GM23248 (cell line): ENCODE results near the gene ZFP92. TPM values are rescaled to one million over a fixed set of nuclear protein-coding genes. Genes with fewer than 3 reads are reported as not detected.

ENCODE experiments used
- DNase-seq: peaks from one replicate; pipeline ENCODE4 v3.0.0-alpha.2; 2015
- H2AFZ ChIP-seq: fragments of 200-600 bp; sonication (generic); 2 replicates; pipeline ENCODE4 v1.6.1; 2016; ENCODE audit warnings: antibody characterized with exemption
- H3F3A ChIP-seq: fragments of 200-600 bp; sonication (generic); 2 replicates; pipeline ENCODE4 v1.6.1; 2016; ENCODE audit warnings: mild to moderate bottlenecking, antibody characterized with exemption, mixed run types; ENCODE audit not compliant: insufficient read depth
- H3K27ac ChIP-seq: fragments of 200-600 bp; sonication (generic); 2 replicates; pipeline ENCODE4 v1.5.1; 2016; ENCODE audit warnings: mild to moderate bottlenecking
- H3K27me3 ChIP-seq: fragments of 200-600 bp; sonication (generic); replicated peaks from 2 replicates; pipeline ENCODE4 v1.6.1; 2016; ENCODE audit warnings: mild to moderate bottlenecking; ENCODE audit not compliant: insufficient read depth
- H3K36me3 ChIP-seq: fragments of 200-600 bp; sonication (generic); 2 replicates; pipeline ENCODE4 v1.6.1; 2016; ENCODE audit warnings: low read depth, mild to moderate bottlenecking
- H3K4me1 ChIP-seq: fragments of 200-600 bp; sonication (generic); 2 replicates; pipeline ENCODE4 v1.6.1; 2016; ENCODE audit warnings: mild to moderate bottlenecking; ENCODE audit not compliant: insufficient read depth
- H3K4me2 ChIP-seq: fragments of 200-600 bp; sonication (generic); one replicate; pipeline ENCODE4 v1.6.1; 2016; ENCODE audit warnings: mild to moderate bottlenecking; ENCODE audit not compliant: unreplicated experiment
- H3K4me3 ChIP-seq: fragments of 200-600 bp; sonication (generic); 2 replicates; pipeline ENCODE4 v1.5.1; 2016; ENCODE audit warnings: mild to moderate bottlenecking
- H3K79me2 ChIP-seq: fragments of 200-600 bp; sonication (generic); 2 replicates; pipeline ENCODE4 v1.6.1; 2016; ENCODE audit warnings: mild to moderate bottlenecking; ENCODE audit not compliant: insufficient read depth
- H3K9ac ChIP-seq: fragments of 200-600 bp; sonication (generic); 2 replicates; pipeline ENCODE4 v1.6.1; 2016; ENCODE audit warnings: mild to moderate bottlenecking
- H3K9me2 ChIP-seq: fragments of 200-600 bp; sonication (generic); 2 replicates; pipeline ENCODE4 v1.6.1; 2016; ENCODE audit warnings: mixed run types, mild to moderate bottlenecking, moderate library complexity; ENCODE audit not compliant: insufficient read depth
- H3K9me3 ChIP-seq: fragments of 200-600 bp; sonication (generic); one replicate; pipeline ENCODE4 v1.6.1; 2017; ENCODE audit warnings: low read depth
- H4K20me1 ChIP-seq: fragments of 200-600 bp; sonication (generic); 2 replicates; pipeline ENCODE4 v1.6.0; 2016; ENCODE audit not compliant: insufficient read depth
- EZH2 ChIP-seq: fragments of 200-600 bp; sonication (generic); IDR thresholded peaks from 2 replicates; pipeline ENCODE4 v1.6.1; 2018; ENCODE audit warnings: antibody characterized with exemption, mild to moderate bottlenecking; ENCODE audit not compliant: insufficient read depth, poor library complexity, severe bottlenecking
- EZH2phosphoT487 ChIP-seq: fragments of 200-600 bp; sonication (generic); IDR thresholded peaks from 2 replicates; pipeline ENCODE4 v1.6.1; 2018; ENCODE audit warnings: antibody characterized with exemption, moderate library complexity, mild to moderate bottlenecking, low read depth; ENCODE audit not compliant: insufficient read depth
- WGBS, 2 experiments: methylation state at CpG; one replicate each; pipeline ENCODE4 v1.1.6; 2015 to 2017; ENCODE audit warnings: low lambda C conversion rate in 2 of 2, low coverage in 1 of 2; ENCODE audit errors: missing lambda C conversion rate in 2 of 2; 5-methylcytosine and 5-hydroxymethylcytosine counted together
- in situ Hi-C: fragments of 300-500 bp; cut with MboI; formaldehyde crosslinking; loops from 2 replicates; pipeline ENCODE4 v1.15.0; 2020
- polyA plus RNA-seq: library from polyadenylated mRNA; unstranded; fragments of >200 nt; fragmentation: Nextera tagmentation; extraction: Ambion mirVana; gene quantifications from 2 replicates; pipeline ENCODE4 v1.2.1, GENCODE V29; 2016
- total RNA-seq: library from RNA; depleted of rRNA; stranded (reverse); fragments of >200 nt; shearing (Covaris generic); gene quantifications from 2 replicates; pipeline ENCODE4 v1.2.3, GENCODE V29; 2014

The ZFP92 gene
- total and polyA plus RNA-seq, 2 experiments from 2014 or later: 0.11 TPM; not detected in 1

DNA sequence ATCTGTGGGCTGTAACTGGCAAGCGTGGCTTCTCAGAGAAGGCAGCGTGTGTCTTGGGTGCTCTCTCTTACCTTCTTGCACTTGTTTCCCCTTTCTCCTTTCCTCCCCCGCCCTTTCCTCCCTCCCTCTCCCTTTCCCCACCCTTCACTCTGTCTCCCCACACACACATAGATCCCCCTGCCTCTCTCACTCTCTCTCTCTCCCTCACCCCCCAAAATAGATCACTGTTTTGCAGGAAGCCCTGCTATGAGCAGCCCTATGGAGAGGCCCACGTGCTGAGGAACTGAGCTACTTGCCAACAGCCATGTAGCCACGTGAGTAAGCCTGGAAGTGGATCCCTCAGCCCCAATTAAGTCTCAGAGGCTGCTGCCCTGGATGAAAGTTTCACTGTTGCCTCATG is 5.8 kb upstream of the ZFP92 start:
- no peak overlapping the region for H3K4me3 ChIP-seq
- no peak overlapping the region for H3K9ac ChIP-seq
- no peaks in the 10 kb centered on the region for H3K9me3 ChIP-seq
- no peak overlapping the region for H3K27ac ChIP-seq
- H3K27me3 ChIP-seq: no peaks in the 10 kb centered on the region
- H3K4me2 ChIP-seq: no peak overlapping the region
- TF ChIP-seq EZH2phosphoT487 (no peak), EZH2 (no peak)
- H3K9me2 ChIP-seq: no peaks in the 10 kb centered on the region
- no peak overlapping the region for H2AFZ ChIP-seq
- H3K79me2 ChIP-seq: no peaks in the 10 kb centered on the region
- in situ Hi-C loops: no loop called here
- no peaks in the 10 kb centered on the region for H3K36me3 ChIP-seq
- WGBS, 2 experiments: 0 to 45% methylated on average over 1 to 5 of the region's 5 CpGs
- no peak for DNase-seq
- H3F3A ChIP-seq: no peaks in the 10 kb centered on the region
- no peaks in the 10 kb centered on the region for H3K4me1 ChIP-seq
- no peaks in the 10 kb centered on the region for H4K20me1 ChIP-seq

GRCh38 chrX:153406011-153406410 is 5.3 kb upstream of the ZFP92 start:
- TF ChIP-seq EZH2 (no peak), EZH2phosphoT487 (no peak)
- in situ Hi-C loops: no loop called here
- Histone ChIP-seq H4K20me1 (no peaks in the 10 kb centered on the region), H3K4me2 (no peak overlapping the region), H3K9ac (no peak overlapping the region), H3K4me1 (no peaks in the 10 kb centered on the region), H3K9me3 (no peaks in the 10 kb centered on the region), H3K27me3 (no peaks in the 10 kb centered on the region), H3K27ac (no peak overlapping the region), H3F3A (no peaks in the 10 kb centered on the region), H3K9me2 (no peaks in the 10 kb centered on the region), H3K4me3 (no peak overlapping the region), H2AFZ (no peak overlapping the region), H3K36me3 (no peaks in the 10 kb centered on the region), H3K79me2 (no peaks in the 10 kb centered on the region)
- 52 to 58% methylated on average over 8 to 9 of the region's 9 CpGs for WGBS, 2 experiments
- no peak for DNase-seq

GRCh38 chrX:153406903-153407302 is 4.4 kb upstream of the ZFP92 start:
- Histone ChIP-seq H3K9me2 (no peaks in the 10 kb centered on the region), H3K9ac (no peak overlapping the region), H3K27me3 (no peaks in the 10 kb centered on the region; the same call in 1 of the 2 replicates), H3K36me3 (no peaks in the 10 kb centered on the region), H3K4me3 (no peak overlapping the region), H3K79me2 (no peaks in the 10 kb centered on the region), H2AFZ (no peak overlapping the region), H4K20me1 (no peaks in the 10 kb centered on the region), H3K27ac (no peak overlapping the region), H3K9me3 (no peaks in the 10 kb centered on the region), H3K4me2 (no peak overlapping the region), H3F3A (no peaks in the 10 kb centered on the region), H3K4me1 (no peaks in the 10 kb centered on the region)
- WGBS, 2 experiments: 79% methylated on average over 2 to 6 of the region's 7 CpGs
- TF ChIP-seq EZH2phosphoT487: no peak
- TF ChIP-seq EZH2: no peak
- DNase-seq: no peak
- in situ Hi-C loops: no loop called here

GRCh38 chrX:153407736-153408135 is 3.5 kb upstream of the ZFP92 start:
- H3K27me3 ChIP-seq: no peaks in the 10 kb centered on the region; the same call in none of the 2 replicates
- H4K20me1 ChIP-seq: no peaks in the 10 kb centered on the region
- H3F3A ChIP-seq: no peaks in the 10 kb centered on the region
- no peak for DNase-seq
- H3K4me3 ChIP-seq: no peak overlapping the region
- no peak overlapping the region for H3K27ac ChIP-seq
- H2AFZ ChIP-seq: no peak overlapping the region
- WGBS, 2 experiments: 56 to 61% methylated on average over 3 of the region's 3 CpGs
- H3K9me2 ChIP-seq: no peaks in the 10 kb centered on the region
- H3K79me2 ChIP-seq: no peaks in the 10 kb centered on the region
- H3K4me1 ChIP-seq: no peaks in the 10 kb centered on the region
- no peak overlapping the region for H3K9ac ChIP-seq
- no peak overlapping the region for H3K4me2 ChIP-seq
- in situ Hi-C loops: no loop called here
- H3K36me3 ChIP-seq: no peaks in the 10 kb centered on the region
- H3K9me3 ChIP-seq: no peaks in the 10 kb centered on the region
- TF ChIP-seq EZH2 (no peak), EZH2phosphoT487 (no peak)

GRCh38 chrX:153408221-153408721 is 3.0 kb upstream of the ZFP92 start:
- TF ChIP-seq EZH2 (no peak), EZH2phosphoT487 (no peak)
- Histone ChIP-seq H3K9me3 (no peaks in the 10 kb centered on the region), H3K9me2 (no peaks in the 10 kb centered on the region), H3K36me3 (no peaks in the 10 kb centered on the region), H3F3A (no peaks in the 10 kb centered on the region), H3K9ac (no peak overlapping the region), H3K4me2 (no peak overlapping the region), H2AFZ (no peak overlapping the region), H3K27me3 (no peaks in the 10 kb centered on the region; the same call in none of the 2 replicates), H3K27ac (no peak overlapping the region), H3K79me2 (no peaks in the 10 kb centered on the region), H4K20me1 (no peaks in the 10 kb centered on the region), H3K4me3 (no peak overlapping the region), H3K4me1 (no peaks in the 10 kb centered on the region)
- no peak for DNase-seq
- in situ Hi-C loops: no loop called here
- 68 to 80% methylated on average over 3 to 8 of the region's 10 CpGs for WGBS, 2 experiments
